GM21381 (cell line): ENCODE measurements around the gene IQCF5.
"Not testable (repeated sequence)": the region's sequence is repeated elsewhere in the genome, so short reads cannot be mapped to it uniquely, and the experiment has no call there.

Experiments
- ATAC-seq: cut with Tn5 transposase; IDR thresholded peaks from one replicate; pipeline ENCODE4 v1.9.1; 2021; ENCODE audit warnings: mild to moderate bottlenecking, moderate library complexity; ENCODE audit not compliant: unreplicated experiment

The IQCF5 gene

DNA sequence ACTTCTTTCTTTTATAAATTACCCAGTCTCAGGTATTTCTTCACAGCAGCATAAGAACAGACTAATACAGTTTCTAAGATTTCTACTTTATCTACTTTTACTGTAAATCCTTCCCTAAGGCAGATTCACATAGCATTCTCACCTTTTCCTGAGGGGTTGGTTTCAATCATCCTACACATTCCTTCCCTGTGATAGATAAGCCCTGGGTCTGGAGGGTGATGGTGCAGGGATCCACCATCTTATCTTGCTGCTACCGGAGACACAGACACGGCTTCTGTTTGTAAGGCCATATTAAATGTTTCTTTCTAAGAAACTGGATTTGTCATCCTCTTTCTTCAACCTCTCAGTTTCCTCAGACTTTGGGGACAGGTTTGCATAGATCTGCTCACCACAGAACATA is 6.1 kb downstream of the IQCF5 start:
- no peak for ATAC-seq

DNA sequence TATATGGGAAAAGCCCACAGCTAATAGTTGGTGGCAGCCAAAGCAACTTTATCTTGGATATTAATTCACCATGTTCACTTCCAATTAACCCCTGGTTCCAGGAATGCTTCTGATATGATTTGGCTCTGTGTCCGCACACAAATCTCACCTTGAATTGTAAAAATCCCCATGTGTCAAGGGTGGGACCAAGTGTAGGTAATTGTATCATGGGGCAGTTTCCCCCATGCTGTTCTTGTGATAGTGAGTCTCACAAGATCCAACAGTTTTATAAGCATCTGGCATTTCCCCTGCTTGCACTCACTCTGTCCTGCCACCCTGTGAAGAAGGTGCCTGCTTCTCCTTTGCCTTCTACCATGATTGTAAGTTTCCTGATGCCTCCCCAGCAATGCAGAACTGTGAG is 6.5 kb downstream of the IQCF5 start:
- ATAC-seq: not testable (repeated sequence)

GRCh38 chr3:51862886-51863285 is 12.5 kb downstream of the IQCF5 start:
- ATAC-seq: no peak

GRCh38 chr3:51860703-51861665 is 14.4 kb downstream of the IQCF5 start, which contains the start of gene IQCF2:
TSS of gene IQCF2 (plus strand) at chr3:51861615. CDS start at chr3:51861667, 52 bp downstream.
- no peak for ATAC-seq

GRCh38 chr3:51855411-51855810 is 20.0 kb downstream of the IQCF5 start:
- ATAC-seq: not testable (repeated sequence)

DNA sequence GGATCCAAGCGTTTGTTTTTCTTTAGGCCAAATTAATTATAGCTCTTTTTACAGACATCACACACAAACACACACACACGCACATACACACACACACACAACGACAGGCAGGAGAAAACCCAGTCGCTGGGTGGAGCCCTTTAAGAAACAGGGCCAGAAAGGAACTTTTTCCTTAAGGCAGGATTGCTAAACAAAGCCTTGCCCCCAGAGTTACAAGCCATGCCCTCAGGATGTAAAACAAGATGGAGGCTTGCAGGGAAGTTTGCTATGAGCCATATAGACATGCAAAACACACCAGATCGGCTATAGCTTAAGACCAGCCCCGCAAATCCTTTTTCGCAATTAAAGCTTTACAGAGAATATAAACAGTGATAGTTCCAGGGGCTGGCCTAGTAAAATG is 30.3 kb downstream of the IQCF5 start:
- ATAC-seq: no peak

DNA sequence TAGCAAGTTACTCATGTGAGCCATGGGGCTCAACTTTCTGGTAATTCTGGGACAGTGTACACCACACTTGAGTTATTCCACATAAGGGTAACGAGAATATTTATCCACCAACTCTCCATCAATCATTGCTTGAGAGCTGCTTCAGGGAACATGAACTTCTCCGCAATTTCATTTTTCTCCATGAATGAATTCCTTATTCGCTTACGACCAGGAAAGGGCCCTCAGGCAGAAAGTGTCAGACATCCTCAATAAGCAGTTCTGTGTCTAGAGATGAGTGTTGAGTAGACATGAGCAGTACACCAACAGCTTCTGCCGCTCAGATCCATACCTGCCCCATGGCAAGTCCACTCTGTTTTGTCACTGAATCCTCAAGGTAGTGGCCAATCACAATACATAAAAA is 38.8 kb downstream of the IQCF5 start:
- ATAC-seq: no peak

DNA sequence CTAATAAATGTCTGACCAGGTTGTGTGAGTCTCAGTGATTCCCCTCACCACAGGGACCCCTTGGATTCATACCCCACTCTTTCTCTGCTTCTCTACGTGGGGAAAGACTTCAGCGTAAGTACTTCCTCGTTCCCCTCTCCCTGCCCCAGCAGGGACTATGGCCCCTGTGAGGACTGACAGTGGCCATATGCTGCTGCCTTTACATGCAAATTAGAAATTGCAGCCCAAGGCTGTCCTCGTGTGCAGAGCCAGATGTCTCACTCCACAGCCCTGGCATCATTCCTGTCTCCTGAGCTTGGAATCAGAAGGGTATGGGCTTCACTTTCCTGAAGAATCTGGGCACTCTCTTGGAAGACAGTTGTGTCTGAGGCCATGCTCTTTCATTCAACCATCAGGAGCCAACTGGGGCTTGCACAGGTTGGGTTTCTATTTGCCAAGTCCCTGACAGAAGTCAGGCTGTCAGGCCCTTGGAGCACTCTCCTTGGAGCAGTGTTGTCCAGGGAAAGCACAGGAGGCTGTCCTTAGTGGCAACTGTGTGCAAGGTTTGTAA is 44.5 kb downstream of the IQCF5 start:
- ATAC-seq: no peak

- no peak for ATAC-seq
Measured at GRCh38 chr3:51830345-51830744, 45.1 kb downstream of the IQCF5 start.

GRCh38 chr3:51828297-51828696 is 47.1 kb downstream of the IQCF5 start:
- ATAC-seq: no peak
